ENCODE results near the gene PTPN20. TPM values are rescaled to one million over a fixed set of nuclear protein-coding genes. Genes with fewer than 3 reads are reported as not detected.
"Not testable (repeated sequence)": the region's sequence is repeated elsewhere in the genome, so short reads cannot be mapped to it uniquely, and the experiment has no call there.

The PTPN20 gene, protein sequence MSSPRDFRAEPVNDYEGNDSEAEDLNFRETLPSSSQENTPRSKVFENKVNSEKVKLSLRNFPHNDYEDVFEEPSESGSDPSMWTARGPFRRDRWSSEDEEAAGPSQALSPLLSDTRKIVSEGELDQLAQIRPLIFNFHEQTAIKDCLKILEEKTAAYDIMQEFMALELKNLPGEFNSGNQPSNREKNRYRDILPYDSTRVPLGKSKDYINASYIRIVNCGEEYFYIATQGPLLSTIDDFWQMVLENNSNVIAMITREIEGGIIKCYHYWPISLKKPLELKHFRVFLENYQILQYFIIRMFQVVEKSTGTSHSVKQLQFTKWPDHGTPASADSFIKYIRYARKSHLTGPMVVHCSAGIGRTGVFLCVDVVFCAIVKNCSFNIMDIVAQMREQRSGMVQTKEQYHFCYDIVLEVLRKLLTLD
- 3.2 TPM for total RNA-seq

DNA sequence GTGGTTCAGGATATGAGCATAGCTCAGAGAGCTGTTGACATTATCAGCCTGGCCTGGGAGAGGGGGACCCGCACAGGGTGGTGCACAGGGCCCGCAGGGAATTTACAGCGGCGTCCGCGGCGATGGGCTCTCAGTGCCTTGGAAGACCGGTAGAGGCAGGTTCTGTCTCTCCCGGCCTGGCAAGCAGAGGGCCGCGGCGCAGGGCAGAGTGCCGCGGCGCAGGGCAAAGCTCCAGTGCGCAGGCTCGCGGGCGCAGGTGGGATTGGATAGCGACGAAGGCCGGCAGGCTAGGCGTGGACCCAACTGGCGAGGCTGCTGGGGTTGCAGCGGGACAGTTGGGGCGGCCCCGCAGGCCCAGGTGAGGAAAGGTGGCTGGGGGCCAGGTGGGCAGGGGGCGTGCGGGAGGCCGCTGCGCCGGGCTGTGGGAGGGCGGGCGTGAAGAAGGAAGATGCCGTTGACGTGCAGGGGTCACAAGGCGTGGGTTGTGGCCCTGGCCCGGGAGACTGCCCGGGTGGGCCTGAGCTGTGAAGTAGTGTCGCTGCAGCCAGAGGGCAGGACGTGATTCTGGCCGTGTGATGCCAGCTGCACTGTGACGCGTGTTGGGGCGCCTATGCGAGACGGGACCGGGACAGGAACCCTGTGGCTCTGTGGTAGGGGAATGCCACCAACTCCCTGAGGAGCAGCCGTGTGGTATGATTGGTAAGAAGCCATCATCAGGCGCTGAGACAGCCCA is at the start of gene PTPN20:
Gene PTPN20, plus strand, starts transcription at position 285 of the 733 bp plus-strand sequence. CDS start 21,072 bp downstream, outside the sequence.
- DNase-seq, result not testable (repeated sequence)

DNA sequence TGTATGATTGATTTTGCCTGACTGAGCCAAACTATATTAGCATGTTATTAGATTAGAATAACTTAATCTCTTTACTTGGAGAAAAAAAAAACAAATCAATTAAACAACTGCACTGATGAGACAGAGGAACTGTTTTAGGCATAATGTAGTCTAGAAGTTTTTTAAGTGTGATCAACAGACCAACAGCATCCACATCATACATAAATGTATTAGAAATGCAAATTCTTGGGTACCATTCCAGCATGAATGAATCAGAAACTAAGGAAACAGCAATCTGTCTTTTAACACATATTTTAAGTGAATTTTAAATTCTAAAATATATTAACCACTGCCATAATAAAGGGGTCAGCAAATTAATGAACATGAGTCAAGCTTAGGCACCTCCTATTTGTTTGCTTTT is 41.5 kb upstream of the PTPN20 start:
- DNase-seq, result not testable (repeated sequence)

DNA sequence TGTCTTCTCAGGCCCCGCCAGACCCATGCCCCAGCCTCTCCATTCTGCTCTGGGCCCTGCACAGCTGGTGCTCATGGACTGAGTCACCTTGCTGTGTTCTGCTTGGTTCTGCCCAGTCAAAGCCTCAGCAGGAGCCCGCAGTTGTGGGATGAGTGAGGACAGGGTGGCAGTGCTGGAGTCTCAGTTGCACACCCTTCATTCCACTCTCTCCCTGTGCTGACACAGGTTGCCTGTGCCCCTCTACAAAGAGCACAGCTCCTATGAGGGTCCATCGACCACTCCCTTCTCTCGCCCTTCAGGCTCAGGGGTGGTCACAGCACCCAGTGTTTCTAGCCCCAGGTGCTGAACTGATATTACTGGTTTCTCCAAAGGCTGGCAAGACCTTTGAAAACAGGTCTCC is 39.6 kb upstream of the PTPN20 start:
- not testable (repeated sequence) for DNase-seq

DNA sequence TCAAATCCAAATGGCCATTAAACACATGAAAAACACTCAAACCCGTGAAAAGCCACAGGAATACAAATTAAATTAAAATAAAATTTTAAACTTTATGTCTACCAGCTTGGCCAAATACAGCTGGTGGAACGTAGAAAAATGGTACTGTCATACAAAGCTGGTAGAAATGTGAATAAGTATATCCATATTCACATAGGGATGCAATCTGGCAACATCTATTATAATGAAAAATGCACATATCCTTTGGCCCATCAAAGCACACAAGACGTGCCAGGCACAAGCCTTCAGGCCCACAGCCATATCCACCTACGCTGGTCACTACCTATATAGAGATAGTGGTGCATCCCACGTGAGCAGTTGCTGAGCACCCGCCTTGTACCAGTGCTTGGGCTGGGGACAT is 35.9 kb upstream of the PTPN20 start:
- not testable (repeated sequence) for DNase-seq

DNA sequence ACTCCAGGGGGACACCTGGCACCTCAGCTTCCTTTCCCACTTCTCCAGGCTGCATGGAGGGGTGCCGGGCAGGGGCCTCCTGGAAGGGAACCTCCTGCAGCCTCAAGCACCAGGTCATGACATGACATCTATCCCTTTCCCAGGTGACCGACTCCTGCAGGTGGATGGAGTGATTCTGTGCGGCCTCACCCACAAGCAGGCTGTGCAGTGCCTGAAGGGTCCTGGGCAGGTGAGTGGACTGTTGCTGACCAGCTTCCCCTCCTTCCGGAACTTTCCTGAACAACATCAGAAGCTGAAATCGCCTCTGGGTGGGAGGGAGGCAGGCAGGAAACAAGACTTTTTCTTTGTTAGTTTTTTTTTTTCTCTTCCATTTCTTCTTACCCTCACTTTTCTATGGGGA is 34.5 kb upstream of the PTPN20 start:
- DNase-seq, result not testable (repeated sequence)

DNA sequence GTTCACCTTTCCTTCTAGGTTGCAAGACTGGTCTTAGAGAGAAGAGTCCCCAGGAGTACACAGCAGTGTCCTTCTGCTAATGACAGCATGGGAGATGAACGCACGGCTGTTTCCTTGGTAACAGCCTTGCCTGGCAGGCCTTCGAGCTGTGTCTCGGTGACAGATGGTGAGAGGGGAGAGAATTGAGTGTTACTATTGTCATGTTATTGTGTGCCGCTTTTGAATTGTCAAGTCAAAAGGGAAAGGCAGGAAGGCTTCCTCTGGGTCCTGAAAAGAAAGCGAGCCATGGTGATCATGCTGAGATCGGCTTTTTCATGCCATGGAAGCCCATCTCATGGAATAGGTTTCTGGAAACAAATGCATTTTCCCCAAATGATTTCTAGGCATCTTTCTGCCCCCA is 32.5 kb upstream of the PTPN20 start:
- not testable (repeated sequence) for DNase-seq

DNA sequence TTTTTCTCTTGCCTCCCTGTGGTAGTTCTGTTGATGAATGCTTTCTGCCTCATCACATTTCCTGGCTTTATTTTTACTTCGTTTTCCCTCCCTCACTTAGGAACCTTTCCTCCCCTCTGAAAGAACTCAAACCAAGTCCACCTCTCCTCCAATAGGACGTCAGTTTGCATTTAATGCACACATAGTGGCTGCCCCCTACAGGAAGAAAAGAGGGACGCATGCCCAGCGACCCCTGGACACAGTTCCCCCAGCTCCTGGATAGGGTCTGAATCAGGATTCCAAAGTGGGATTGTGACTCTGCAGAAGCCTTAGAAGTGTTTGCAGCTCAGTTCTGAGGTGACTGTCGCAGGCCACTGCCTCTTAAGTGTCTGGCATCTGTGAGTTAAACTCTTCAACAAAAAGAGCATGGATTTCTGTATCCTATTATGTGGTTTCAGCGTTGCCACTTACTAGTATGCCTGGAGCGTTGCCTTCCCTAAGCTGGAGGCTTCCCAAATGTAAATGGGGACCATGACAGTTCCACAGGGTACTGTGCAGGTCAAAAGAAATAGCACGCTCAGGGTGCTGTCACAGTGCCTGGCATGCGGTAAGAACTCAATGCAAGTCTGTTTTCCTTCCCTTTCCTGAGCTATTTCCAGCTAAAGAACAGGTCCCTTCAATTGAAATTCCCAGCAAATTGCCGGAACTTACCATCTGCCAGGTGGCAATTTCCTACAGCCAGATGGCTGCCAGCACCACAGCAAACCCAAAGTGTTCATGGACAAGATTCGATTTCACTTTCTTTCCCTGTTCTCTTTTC is 20.2 kb upstream of the PTPN20 start:
- DNase-seq, result not testable (repeated sequence)

DNA sequence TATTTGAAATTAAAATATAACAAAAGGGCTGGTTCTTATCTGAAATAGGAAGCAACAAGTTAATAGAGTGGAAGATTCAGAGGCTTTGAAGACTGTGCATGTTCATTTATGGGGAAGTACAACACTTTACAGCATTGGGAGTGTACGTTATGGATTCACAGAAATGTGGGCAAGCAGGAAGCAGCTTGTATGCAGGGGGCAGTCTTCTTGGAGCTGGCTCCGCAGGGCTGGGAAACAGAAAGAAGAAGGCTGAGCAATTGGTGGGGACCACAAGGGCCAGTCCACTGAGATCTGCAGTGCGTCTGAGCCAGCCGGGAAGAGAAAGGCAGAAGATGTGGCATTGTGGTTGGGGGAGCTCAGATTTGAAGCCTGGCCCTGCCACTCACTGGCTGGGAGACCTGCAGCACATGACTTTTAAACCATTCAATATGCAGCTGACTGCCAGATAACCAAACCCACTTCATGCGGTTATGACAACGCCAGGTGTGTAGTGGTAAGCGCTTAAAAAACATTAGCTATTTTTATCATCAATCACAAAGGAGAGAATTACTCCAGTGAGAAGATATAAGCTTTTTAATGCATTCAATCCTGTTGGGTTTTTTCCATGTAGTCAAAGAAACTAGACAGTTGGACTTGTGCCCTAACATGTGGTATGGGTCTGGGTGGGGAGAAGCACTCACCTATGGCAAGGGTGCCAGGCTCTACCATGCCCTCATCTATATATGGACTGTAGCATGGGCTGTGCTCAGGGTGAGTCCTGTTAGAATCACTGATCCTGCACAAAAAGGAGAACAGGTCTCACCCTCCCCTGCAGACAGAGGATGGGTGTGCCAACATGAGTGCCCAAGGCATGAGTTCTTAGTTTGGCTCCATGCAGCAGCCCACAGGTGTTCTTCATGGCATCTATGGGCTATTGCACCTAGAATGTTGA is 14.2 kb upstream of the PTPN20 start:
- DNase-seq, result not testable (repeated sequence)

DNA sequence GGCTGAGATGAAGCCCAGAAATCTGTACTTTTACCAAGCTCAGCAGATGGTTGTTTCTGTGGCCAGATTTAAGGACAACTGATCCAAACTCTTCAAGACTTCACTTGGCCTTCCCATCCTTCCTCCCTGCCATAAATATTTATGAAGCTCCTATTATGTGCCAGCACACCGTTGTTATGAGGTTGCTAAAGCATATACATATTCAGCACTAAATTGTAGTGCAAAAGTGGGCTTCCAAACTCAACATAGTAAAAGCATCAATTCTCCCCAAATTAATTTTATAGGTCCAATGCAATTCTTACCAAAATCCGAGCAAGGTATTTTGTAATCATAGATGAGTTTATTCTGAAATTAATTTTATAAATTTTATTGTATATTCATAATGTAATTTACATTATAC is 10.0 kb upstream of the PTPN20 start:
- DNase-seq, result not testable (repeated sequence)

DNA sequence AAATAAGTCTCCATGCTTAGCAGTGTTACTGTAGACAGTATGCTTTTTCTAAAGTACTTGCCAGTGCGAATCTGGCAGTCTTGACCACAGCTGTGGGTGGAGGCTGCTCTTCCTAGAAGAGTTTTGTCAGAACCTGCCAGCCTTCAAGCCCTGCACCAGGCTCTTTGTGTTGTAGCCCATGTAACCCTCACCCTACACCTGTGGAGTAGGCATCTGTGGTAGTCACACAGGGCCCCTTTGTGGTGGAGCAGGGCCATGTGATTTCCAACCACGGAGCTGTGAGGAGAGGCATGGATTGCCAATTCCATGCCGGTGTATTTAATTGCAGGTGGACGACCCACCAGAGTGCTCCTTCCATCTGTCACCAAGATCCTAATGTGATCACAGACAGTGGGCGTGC is 7.4 kb upstream of the PTPN20 start:
- not testable (repeated sequence) for DNase-seq

DNA sequence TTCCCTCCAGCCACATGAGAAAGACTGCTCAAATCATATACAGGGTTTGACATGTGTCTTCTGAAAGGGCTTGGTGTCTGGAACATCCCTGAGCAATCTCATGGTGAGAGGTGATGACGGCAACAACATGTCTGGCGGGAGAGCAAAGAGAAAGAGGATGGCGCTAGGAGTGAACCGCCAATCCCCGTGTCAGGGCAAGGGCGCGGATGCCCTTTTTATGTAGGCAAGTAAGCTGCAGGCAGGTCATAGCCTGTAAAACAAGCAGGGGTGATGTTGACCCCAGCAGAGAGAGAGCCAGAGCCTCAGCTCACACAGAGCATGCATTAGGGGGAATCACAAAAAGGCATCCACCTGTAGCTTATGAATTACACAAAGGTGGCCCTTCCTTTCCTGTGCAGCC is 4.9 kb upstream of the PTPN20 start:
- DNase-seq, result not testable (repeated sequence)

DNA sequence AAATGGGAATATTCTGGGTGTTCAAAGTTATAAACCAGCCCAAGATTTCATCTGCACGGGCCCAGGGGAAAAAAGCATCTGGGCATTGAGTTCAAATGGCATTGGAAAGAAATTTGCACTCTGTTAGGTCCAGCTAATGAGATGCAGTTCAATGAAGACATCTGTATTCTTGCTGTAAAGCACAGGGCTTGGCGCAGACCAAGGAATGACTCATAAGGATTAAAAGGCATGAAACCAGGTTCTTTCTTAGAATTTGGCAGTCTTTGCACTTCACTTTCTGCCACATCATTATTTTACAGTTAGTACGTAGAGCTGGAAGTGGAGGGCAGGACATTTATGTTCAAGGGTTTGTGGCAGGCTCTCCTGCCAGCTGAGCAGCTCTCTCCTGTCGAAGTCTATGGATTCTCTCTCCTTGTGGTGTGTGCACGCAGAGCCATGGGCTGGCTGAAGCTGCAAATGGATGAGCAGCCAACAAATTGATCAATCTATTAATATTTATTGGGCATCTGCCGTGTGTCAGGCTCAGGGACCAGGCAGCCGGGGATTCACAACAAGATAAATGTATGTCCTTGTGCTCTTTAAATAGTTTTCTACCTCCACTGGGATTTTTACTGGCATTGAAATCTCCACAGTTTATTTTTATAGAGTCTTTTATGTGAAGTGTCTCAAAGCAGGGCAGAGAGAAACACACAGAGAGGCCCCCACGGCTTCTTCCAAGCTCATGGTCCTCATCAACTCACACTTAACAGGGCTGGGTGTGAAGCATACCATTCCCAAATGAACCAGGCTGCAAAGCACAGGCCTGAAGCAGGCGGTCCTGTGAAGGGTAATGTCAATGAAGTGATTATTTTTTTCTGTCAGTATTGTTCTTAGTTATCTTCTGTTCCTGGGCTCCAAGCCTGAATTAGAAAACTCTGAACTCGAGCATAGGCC is 3.8 kb upstream of the PTPN20 start:
- not testable (repeated sequence) for DNase-seq

DNA sequence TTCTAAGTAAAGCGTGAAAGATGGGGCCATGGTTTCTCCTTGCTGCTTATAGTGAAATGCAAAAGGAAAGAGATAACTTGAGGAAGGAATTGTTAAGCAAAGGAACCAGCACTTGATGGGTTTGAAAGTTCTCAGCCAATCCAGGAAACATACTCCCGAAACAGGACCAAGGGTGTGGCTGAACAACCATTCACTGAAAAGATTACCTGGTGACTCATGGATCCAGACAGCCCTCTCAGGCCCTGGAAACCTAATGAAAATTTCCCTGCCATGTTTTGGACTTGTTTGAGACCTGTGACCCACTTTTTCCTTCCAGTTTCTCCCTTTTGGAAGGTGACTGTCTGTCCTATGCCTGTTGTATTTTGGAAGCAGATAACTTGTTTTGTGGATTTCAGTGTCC is 11.3 kb downstream of the PTPN20 start:
- DNase-seq, result not testable (repeated sequence)

DNA sequence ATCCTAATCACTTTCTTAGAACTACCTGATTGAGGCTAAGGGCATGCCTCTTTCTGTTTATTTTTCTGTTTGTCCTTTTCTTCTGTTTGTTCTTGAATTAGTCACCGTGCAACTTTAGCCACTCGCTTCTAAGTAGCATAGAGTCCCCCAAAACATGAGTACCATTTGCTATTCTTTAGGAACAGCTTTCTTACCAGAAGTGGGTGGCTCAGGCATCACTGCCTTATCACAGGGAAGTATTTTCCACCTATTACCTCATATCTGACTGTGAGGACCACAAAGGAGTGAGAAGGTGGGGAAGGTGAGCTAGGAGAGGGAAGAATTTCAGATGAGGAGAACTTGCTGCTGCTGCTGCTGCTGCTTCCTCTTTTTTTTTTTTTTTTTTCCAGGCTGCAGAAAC is 13.9 kb downstream of the PTPN20 start:
- not testable (repeated sequence) for DNase-seq

DNA sequence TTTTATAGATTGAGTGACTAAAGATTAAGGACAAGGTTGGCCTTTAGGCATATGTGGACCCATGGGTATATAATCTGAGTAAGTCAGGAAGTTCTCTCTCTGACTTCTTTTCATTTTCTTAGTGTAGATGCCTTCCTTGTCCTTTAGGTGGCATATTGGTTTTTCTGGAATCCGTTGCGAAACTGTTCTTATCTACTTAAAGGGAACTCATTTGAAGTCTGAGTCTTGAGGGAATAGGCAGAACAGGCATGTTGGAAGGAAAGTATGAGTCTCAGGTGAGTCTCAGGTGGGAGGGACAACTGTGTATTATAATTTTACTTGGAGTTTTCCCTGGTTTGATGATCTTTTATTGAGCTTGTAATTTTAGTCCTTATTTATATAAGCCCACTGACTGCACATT is 14.6 kb downstream of the PTPN20 start:
- DNase-seq, result not testable (repeated sequence)

DNA sequence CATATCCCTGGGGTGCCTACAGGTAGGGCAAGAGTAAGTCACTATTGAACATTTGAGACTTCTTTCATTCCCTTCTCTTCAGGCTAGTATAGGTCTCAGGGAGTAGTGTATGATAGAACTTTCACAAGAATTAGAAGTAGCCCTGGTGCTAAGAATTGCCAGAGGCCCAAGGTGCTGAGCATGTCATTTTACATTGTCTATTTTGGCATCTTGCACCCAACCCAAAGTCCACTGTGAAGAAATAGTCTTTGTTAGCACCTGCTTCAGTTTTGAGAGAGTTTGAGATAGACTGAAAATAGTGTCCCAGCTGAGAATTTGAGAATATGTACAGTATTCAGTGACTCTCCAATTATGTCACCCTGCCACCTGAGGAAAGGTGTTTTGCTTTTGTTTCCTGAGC is 17.6 kb downstream of the PTPN20 start:
- DNase-seq, result not testable (repeated sequence)

DNA sequence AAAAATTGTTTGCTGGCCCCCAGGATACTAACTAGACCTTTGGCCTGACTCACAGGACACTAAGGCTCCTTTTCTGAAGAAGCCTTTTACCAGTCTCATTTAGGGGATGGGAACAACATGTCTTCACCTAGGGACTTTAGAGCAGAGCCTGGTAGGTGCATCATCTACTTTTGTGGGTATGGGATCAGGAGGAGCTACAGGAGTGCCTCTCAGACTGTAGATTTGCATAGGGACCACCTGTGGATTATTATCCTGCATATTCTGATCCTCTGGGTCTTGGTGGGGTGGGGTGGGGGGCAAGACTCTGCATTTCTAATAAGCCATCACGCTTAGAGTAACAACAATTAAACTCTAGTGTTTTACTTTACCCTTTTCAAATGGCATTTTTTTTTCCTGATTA is 21.2 kb downstream of the PTPN20 start:
- not testable (repeated sequence) for DNase-seq

DNA sequence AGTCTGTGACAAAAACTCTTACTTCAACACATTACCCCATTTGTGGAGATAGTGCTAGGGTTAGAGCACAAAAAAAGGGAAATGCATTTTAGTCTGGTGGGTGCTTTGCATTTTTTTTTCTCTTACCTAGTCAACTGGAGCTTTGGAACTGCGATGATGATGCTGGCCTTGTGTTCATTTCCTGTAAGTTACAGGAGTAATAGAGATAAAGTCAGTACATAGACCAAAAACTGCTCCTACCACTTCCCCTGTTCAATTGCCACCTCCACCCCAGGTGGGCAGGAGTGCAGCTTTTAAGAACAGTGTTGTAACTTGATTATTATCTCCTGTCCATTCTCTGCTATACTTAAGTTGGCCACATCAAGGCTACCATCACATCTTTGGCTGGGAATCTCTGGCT is 29.9 kb downstream of the PTPN20 start:
- DNase-seq, result not testable (repeated sequence)

DNA sequence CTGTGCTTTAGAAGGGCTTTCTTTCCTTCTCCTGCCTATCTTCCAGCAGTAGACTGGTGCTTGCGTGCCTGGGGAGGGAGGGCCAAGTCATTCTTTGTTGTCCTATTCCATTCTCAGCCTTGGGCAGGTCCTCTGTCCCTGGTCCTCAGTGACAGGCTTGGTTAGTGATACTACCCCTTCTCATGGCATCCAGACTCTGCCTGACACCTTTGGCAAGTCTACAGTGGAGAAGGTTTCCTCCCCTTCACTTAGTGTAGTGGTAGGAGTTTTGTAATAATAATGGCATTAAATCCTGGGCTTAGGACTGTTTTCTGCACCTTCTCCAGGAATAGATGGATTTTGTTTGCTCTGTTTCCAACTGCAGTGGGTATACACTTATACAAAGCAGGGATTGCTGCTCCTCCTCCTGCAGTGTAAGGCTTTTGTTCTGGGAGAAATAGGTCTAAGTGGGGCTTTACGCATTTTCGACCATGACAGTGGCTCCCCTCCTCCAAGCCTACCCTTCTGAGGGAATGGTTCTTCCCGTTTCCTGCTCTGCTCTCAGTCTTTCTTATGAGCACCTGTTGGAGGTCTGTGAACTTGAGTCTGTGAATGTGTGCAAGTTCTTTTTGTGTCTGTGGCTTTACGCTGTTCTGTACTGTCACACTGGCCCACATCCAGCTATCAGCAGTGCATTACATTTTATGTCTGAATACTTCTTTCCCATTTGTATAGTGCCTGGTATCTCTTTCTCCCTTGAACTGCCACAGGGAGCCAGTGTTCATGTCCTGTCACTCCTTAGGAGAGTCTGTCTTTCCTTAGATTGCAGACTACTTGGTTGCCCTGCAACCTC is 37.7 kb downstream of the PTPN20 start:
- DNase-seq, result not testable (repeated sequence)
